GM19397 (cell line): ENCODE results near the gene MYOZ3.

Source experiments
- ATAC-seq: cut with Tn5 transposase; IDR thresholded peaks from one replicate; pipeline ENCODE4 v1.9.1; 2021; ENCODE audit warnings: mild to moderate bottlenecking, moderate library complexity; ENCODE audit not compliant: unreplicated experiment

Gene MYOZ3

GRCh38 chr5:150626853-150627276, 34.2 kb upstream of the MYOZ3 start:
- ATAC-seq = no peak

- no peak for ATAC-seq
Measured at GRCh38 chr5:150627731-150628545, 33.1 kb upstream of the MYOZ3 start.

GRCh38 chr5:150628936-150629485, 32.0 kb upstream of the MYOZ3 start:
- ATAC-seq = no peak

GRCh38 chr5:150630016-150630415, 31.0 kb upstream of the MYOZ3 start:
- no peak for ATAC-seq

- ATAC-seq = no peak
Measured at GRCh38 chr5:150630461-150631325, 30.4 kb upstream of the MYOZ3 start.

GRCh38 chr5:150631326-150631701, 29.7 kb upstream of the MYOZ3 start:
- no peak for ATAC-seq

- no peak for ATAC-seq
Measured at GRCh38 chr5:150632305-150633160, 28.5 kb upstream of the MYOZ3 start.

GRCh38 chr5:150633429-150633828, 27.6 kb upstream of the MYOZ3 start:
- ATAC-seq = no peak

GRCh38 chr5:150636391-150637244, 24.4 kb upstream of the MYOZ3 start:
- ATAC-seq = no peak

- ATAC-seq = no peak
Measured at GRCh38 chr5:150637245-150638052, 23.6 kb upstream of the MYOZ3 start.

GRCh38 chr5:150638053-150638444, 23.0 kb upstream of the MYOZ3 start:
- no peak for ATAC-seq

- ATAC-seq = no peak
Measured at GRCh38 chr5:150638488-150639376, 22.3 kb upstream of the MYOZ3 start.

GRCh38 chr5:150639377-150639692, 21.7 kb upstream of the MYOZ3 start:
- no peak for ATAC-seq

- no peak for ATAC-seq
Measured at GRCh38 chr5:150639751-150640150, 21.3 kb upstream of the MYOZ3 start.

GRCh38 chr5:150640311-150641005, 20.6 kb upstream of the MYOZ3 start, which contains the start of gene SYNPO:
Gene SYNPO (plus strand): TSS chr5:150640660. CDS start chr5:150648276, 7,616 bp downstream.
- ATAC-seq = no peak

GRCh38 chr5:150641006-150641570, 20.0 kb upstream of the MYOZ3 start:
- no peak for ATAC-seq
